COLO668 (cell line): ENCODE data around the gene DYNLT4.
"Not testable (repeated sequence)": the region's sequence is repeated elsewhere in the genome, so short reads cannot be mapped to it uniquely, and the experiment has no call there.

Experiments
- DNase-seq: peaks from one replicate; lab custom pipeline; 2025; ENCODE audit not compliant: unreplicated experiment; lab: John Stamatoyannopoulos, UW

DYNLT4 gene

GRCh38 chr1:44806704-44807363 lies at the start of gene DYNLT4:
TSS of gene DYNLT4 (minus strand) at chr1:44807351. CDS start at chr1:44806668, 683 bp downstream.
- no peak for DNase-seq

GRCh38 chr1:44855742-44856141 lies 48.6 kb upstream of the DYNLT4 start:
- DNase-seq: no peak

- no peak for DNase-seq
These were observed 47.8 kb upstream of the DYNLT4 start for GRCh38 chr1:44854970-44855369.

DNA sequence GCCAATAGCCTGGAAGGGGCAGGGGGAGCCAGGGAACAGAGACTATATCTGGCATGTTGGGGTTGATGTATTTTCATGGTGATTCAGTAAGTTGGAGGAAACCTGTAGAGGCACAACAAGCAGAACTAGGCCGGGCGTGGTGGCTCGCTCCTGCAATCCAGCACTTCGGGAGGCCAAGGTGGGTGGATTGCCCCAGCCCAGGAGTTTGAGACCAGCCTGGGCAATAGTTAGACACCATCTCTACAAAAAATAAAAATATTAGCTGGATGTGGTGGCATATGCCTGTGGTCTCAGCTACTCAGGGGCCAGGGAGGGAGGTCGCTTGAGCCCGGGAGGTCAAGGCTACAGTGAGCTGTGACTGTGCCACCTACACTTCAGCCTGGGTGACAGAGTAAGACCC lies 46.0 kb upstream of the DYNLT4 start:
- DNase-seq: no peak

GRCh38 chr1:44851308-44851707 lies 44.2 kb upstream of the DYNLT4 start:
- no peak for DNase-seq

- no peak for DNase-seq
These were observed 42.5 kb upstream of the DYNLT4 start for GRCh38 chr1:44849575-44850132.

DNA sequence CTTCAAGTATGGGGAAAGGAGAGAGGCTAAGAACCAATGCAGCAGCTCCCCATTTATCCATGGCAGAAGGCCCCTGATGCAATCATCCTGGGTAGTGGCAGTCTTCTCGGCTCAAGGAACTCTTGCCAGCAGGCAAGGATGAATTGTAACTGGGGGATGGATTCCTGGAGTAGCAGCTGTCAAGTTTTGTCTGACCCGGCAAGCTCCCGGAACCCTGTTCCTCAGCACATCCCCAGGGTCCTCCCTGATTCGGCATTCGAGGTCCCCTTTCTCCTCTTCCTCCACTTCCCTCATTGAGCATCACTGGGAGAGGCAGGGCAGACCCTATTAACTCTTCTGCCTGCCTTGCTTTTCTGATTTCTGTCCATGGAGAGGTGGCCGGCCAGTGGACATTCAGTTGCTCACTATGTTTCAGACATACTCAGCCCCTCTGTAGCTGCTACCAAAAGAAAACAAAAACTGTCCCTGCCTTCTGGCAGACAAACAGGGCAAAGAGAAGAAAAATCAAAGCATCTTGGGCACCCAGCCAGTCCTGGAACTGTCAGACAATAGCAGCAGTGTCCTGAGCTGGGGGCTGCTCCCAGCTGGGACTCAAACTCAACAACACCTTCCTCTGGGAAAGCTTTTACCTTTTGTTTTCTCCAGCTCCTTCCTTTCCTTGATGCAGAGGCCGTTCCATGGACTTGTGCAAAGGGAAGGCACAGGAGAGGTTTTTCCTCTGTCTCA lies 41.5 kb upstream of the DYNLT4 start:
- DNase-seq: no peak

- no peak for DNase-seq
These were observed 40.7 kb upstream of the DYNLT4 start for GRCh38 chr1:44847845-44848244.

DNA sequence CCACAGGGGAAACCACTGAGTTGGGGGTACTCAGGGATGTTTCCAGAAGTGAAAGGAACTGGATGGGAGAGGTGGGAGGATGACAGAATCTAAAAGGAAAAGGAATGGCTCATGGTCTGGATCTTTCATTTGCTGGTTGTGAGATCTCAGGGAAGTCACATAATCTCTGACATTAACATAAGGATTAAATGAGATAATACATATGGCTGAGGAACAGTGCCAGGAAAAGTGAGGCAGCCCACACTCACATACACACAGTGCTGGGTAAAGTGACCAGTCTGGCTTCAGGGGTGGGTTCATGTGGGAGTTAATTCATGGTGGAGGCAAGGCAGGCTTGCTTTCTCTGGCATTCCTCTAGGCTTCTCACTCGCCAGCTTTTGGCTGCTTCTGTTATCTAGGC lies 39.8 kb upstream of the DYNLT4 start:
- DNase-seq: no peak

- peak; percentile 76 for DNase-seq
These were observed 35.9 kb upstream of the DYNLT4 start, which contains the start of gene PTCH2 for GRCh38 chr1:44842862-44843655. TSS of gene PTCH2 (minus strand) at chr1:44843253. CDS start at chr1:44842932, 321 bp downstream.

GRCh38 chr1:44842486-44842861 lies 35.3 kb upstream of the DYNLT4 start:
- peak; percentile 70 for DNase-seq

GRCh38 chr1:44839576-44839975 lies 32.4 kb upstream of the DYNLT4 start:
- no peak for DNase-seq

GRCh38 chr1:44838294-44838693 lies 31.1 kb upstream of the DYNLT4 start:
- DNase-seq: not testable (repeated sequence)

GRCh38 chr1:44835738-44836675 lies 28.9 kb upstream of the DYNLT4 start:
- DNase-seq: peak; percentile 93

- no peak for DNase-seq
These were observed 27.2 kb upstream of the DYNLT4 start for GRCh38 chr1:44834328-44834727.

- no peak for DNase-seq
These were observed 25.0 kb upstream of the DYNLT4 start for GRCh38 chr1:44832056-44832705.

GRCh38 chr1:44831516-44831915 lies 24.4 kb upstream of the DYNLT4 start:
- DNase-seq: no peak

DNA sequence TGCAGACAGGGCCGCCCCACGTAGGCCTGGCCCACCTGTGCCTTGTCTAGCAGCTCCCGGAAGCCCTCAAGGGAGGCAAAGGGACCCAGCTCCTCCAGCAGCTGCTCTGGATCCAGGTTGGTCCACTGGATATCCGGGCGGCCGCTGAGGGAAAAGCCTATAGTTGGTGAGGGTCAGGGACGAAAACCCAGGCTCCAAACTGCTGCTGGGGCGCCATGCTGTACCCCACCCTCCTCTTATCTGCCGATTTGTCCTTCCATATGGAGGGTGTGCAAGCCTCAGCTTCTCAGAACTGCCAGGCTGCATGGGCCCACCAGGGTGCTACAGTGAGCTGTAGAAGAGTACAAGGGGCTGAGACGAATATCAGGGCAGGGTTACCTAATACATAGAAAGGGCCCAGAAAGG lies 23.8 kb upstream of the DYNLT4 start:
- DNase-seq: no peak

DNA sequence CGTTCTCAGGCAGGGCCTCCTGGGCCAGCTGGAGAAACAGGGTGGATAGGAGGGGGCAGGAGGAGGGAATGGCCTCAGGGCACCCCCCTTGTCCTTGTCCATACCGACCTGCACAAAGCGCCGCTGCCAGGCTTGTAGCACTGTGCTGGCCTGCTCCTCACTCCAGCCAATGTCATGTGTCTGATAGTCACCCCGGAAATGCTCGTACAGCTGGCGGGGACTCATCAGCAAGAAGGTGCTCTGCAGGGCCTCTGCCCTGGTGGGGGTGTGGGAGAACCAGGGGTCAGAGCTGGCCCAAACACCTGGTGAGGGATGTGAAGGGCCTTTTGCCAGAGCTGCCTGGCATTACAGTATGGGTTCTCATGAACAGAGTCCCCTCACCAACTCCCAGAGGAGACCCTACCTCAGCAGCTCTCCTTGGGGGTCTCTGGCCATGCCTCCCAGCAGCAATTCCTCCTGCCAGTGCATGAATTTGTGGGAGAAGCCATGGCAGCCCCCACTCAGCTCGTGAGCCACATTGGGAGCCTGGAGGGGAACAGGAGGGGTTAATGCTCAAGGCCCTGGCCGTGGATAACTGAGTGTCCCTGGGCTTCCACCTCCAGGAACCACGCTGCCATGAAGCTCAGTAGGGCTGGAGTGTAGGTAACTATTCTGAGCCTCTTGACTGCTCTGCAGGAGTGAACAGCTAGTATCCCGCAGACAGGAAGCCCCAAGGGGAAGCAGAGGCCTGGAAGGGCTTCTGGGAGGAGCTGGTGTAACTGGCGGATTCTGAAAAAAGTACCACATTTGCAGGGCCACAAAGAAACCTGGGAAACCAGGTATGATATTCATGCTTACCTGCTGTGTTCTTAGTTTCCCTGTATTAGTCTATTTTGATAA lies 22.6 kb upstream of the DYNLT4 start:
- no peak for DNase-seq
